Mesendoderm (in vitro differentiated cells): ENCODE measurements around the gene ITGA11.

Experiments used
- DNase-seq: peaks from one replicate; pipeline ENCODE4 v3.0.0; 2013
- H2AK5ac ChIP-seq: 2 replicates; pipeline ENCODE4 v1.6.1; 2013; ENCODE audit warnings: low read length, inconsistent platforms
- H2BK120ac ChIP-seq: 2 replicates; pipeline ENCODE4 v1.6.1; 2013; ENCODE audit warnings: low read depth, mild to moderate bottlenecking, low read length, moderate library complexity, mixed read lengths
- H2BK15ac ChIP-seq: replicated peaks from 2 replicates; pipeline ENCODE4 v1.6.1; 2013; ENCODE audit warnings: low read depth, mild to moderate bottlenecking, moderate library complexity
- H2BK5ac ChIP-seq: 2 replicates; pipeline ENCODE4 v1.6.1; 2013; ENCODE audit warnings: low read length, inconsistent platforms
- H3K18ac ChIP-seq: 2 replicates; pipeline ENCODE4 v1.6.1; 2013; ENCODE audit warnings: mild to moderate bottlenecking, low read length, mixed read lengths
- H3K23ac ChIP-seq: one replicate; pipeline ENCODE4 v1.6.1; 2013; ENCODE audit warnings: low read length
- H3K27ac ChIP-seq: 2 replicates; pipeline ENCODE4 v1.5.1; 2013; ENCODE audit warnings: low read depth, mild to moderate bottlenecking, inconsistent platforms, low read length, moderate library complexity
- H3K27me3 ChIP-seq: 2 replicates; pipeline ENCODE4 v1.6.1; 2013; ENCODE audit warnings: low read length, control low read depth, mild to moderate bottlenecking, inconsistent platforms; ENCODE audit not compliant: insufficient read depth, poor library complexity
- H3K36me3 ChIP-seq: 2 replicates; pipeline ENCODE4 v1.6.1; 2013; ENCODE audit warnings: low read length, inconsistent platforms; ENCODE audit not compliant: control insufficient read depth, insufficient read depth
- H3K4ac ChIP-seq: one replicate; pipeline ENCODE4 v1.6.1; 2013; ENCODE audit warnings: low read depth, mild to moderate bottlenecking, low read length, moderate library complexity
- H3K4me1 ChIP-seq: 2 replicates; pipeline ENCODE4 v1.6.1; 2013; ENCODE audit warnings: low read depth, low read length, inconsistent platforms; ENCODE audit not compliant: control insufficient read depth
- H3K4me2 ChIP-seq: 2 replicates; pipeline ENCODE4 v1.6.1; 2013; ENCODE audit warnings: low read length
- H3K4me3 ChIP-seq: 2 replicates; pipeline ENCODE4 v1.5.1; 2013; ENCODE audit warnings: mild to moderate bottlenecking, low read length
- H3K56ac ChIP-seq: one replicate; pipeline ENCODE4 v1.6.1; 2013; ENCODE audit warnings: low read length
- H3K79me1 ChIP-seq: 2 replicates; pipeline ENCODE4 v1.6.1; 2013; ENCODE audit warnings: low read length, inconsistent platforms
- H3K79me2 ChIP-seq: 2 replicates; pipeline ENCODE4 v1.6.1; 2013; ENCODE audit warnings: mild to moderate bottlenecking, low read length; ENCODE audit not compliant: control insufficient read depth, insufficient read depth
- H3K9ac ChIP-seq: 2 replicates; pipeline ENCODE4 v1.6.1; 2013; ENCODE audit warnings: low read length, inconsistent platforms
- H4K5ac ChIP-seq: one replicate; pipeline ENCODE4 v1.6.1; 2013; ENCODE audit warnings: low read length
- H4K8ac ChIP-seq: one replicate; pipeline ENCODE4 v1.6.1; 2013; ENCODE audit warnings: low read depth, mild to moderate bottlenecking, control low read depth, low read length, moderate library complexity
- WGBS: extraction: QIAGEN DNeasy Blood & Tissue Kit; methylation state at CpG from one replicate; pipeline ENCODE4 v1.1.7; 2013; ENCODE audit warnings: low lambda C conversion rate, missing lambda C conversion rate; ENCODE audit not compliant: insufficient coverage; ENCODE audit errors: extremely low coverage; 5-methylcytosine and 5-hydroxymethylcytosine counted together

ITGA11 gene

GRCh38 chr15:68463444-68463843, 31.5 kb upstream of the ITGA11 start:
- no CpG with 5 or more reads among the region's 5 CpGs for WGBS
- Histone ChIP-seq H3K4me3 (no peak overlapping the region), H4K5ac (no peak overlapping the region), H3K56ac (no peak overlapping the region), H2BK15ac (no peak overlapping the region), H3K79me2 (no peaks in the 10 kb centered on the region), H2BK5ac (no peak overlapping the region), H3K27ac (no peak overlapping the region), H3K4ac (no peak overlapping the region), H3K27me3 (no peaks in the 10 kb centered on the region), H3K4me2 (no peak overlapping the region), H3K36me3 (no peaks in the 10 kb centered on the region), H2BK120ac (no peak overlapping the region), H4K8ac (no peak overlapping the region), H2AK5ac (no peak overlapping the region), H3K23ac (no peak overlapping the region), H3K9ac (no peak overlapping the region), H3K4me1 (no peaks in the 10 kb centered on the region), H3K79me1 (no peaks in the 10 kb centered on the region), H3K18ac (no peak overlapping the region)
- DNase-seq, result no peak

GRCh38 chr15:68460166-68460565, 28.2 kb upstream of the ITGA11 start:
- Histone ChIP-seq H3K4me3 (no peak overlapping the region), H3K79me1 (no peaks in the 10 kb centered on the region), H3K4ac (no peak overlapping the region), H3K23ac (no peak overlapping the region), H3K4me2 (no peak overlapping the region), H3K27me3 (no peaks in the 10 kb centered on the region), H2AK5ac (no peak overlapping the region), H4K5ac (no peak overlapping the region), H3K56ac (no peak overlapping the region), H3K36me3 (no peaks in the 10 kb centered on the region), H2BK5ac (no peak overlapping the region), H3K18ac (no peak overlapping the region), H3K79me2 (no peaks in the 10 kb centered on the region), H2BK15ac (no peak overlapping the region), H3K27ac (no peak overlapping the region), H3K9ac (no peak overlapping the region), H4K8ac (no peak overlapping the region), H3K4me1 (no peaks in the 10 kb centered on the region), H2BK120ac (no peak overlapping the region)
- no peak for DNase-seq
- no CpG with 5 or more reads among the region's 2 CpGs for WGBS

- Histone ChIP-seq H3K27ac (no peak overlapping the region), H2BK15ac (no peak overlapping the region), H3K4me2 (no peak overlapping the region), H3K56ac (no peak overlapping the region), H3K23ac (no peak overlapping the region), H2BK120ac (no peak overlapping the region), H3K79me2 (no peaks in the 10 kb centered on the region), H3K4me1 (no peaks in the 10 kb centered on the region), H3K18ac (no peak overlapping the region), H4K5ac (no peak overlapping the region), H3K36me3 (no peaks in the 10 kb centered on the region), H2BK5ac (no peak overlapping the region), H2AK5ac (no peak overlapping the region), H3K79me1 (no peaks in the 10 kb centered on the region), H3K9ac (no peak overlapping the region), H3K4me3 (no peak overlapping the region), H3K27me3 (no peaks in the 10 kb centered on the region), H3K4ac (no peak overlapping the region), H4K8ac (no peak overlapping the region)
- DNase-seq, result no peak
- WGBS, result no CpG with 5 or more reads among the region's 1 CpG
Measured at GRCh38 chr15:68450192-68450591, 18.2 kb upstream of the ITGA11 start.

- Histone ChIP-seq H3K4me1 (no peaks in the 10 kb centered on the region), H4K8ac (no peak overlapping the region), H3K4me3 (no peak overlapping the region), H3K27ac (no peak overlapping the region), H3K18ac (no peak overlapping the region), H2BK15ac (no peak overlapping the region), H3K23ac (no peak overlapping the region), H3K27me3 (no peaks in the 10 kb centered on the region), H2AK5ac (no peak overlapping the region), H2BK120ac (no peak overlapping the region), H3K79me1 (no peaks in the 10 kb centered on the region), H3K4me2 (no peak overlapping the region), H3K79me2 (no peaks in the 10 kb centered on the region), H3K56ac (no peak overlapping the region), H3K4ac (no peak overlapping the region), H3K36me3 (no peaks in the 10 kb centered on the region), H3K9ac (no peak overlapping the region), H4K5ac (no peak overlapping the region), H2BK5ac (no peak overlapping the region)
- no CpG with 5 or more reads among the region's 6 CpGs for WGBS
- no peak for DNase-seq
Measured at GRCh38 chr15:68449389-68449788, 17.4 kb upstream of the ITGA11 start.

- Histone ChIP-seq H2BK120ac (no peak overlapping the region), H2BK15ac (no peak overlapping the region), H2AK5ac (no peak overlapping the region), H3K4me1 (no peaks in the 10 kb centered on the region), H4K8ac (no peak overlapping the region), H3K4me2 (no peak overlapping the region), H3K9ac (no peak overlapping the region), H3K18ac (no peak overlapping the region), H2BK5ac (no peak overlapping the region), H3K4ac (no peak overlapping the region), H3K36me3 (no peaks in the 10 kb centered on the region), H3K27me3 (no peaks in the 10 kb centered on the region), H3K56ac (no peak overlapping the region), H3K79me2 (no peaks in the 10 kb centered on the region), H3K23ac (no peak overlapping the region), H3K4me3 (no peak overlapping the region), H4K5ac (no peak overlapping the region), H3K79me1 (no peaks in the 10 kb centered on the region), H3K27ac (no peak overlapping the region)
- no peak for DNase-seq
- no CpG with 5 or more reads among the region's 2 CpGs for WGBS
Measured at GRCh38 chr15:68447976-68448755, 16.2 kb upstream of the ITGA11 start.

- no peak overlapping the region for H3K4me2 ChIP-seq
- H3K4me3 ChIP-seq, result no peak overlapping the region
- H4K5ac ChIP-seq, result no peak overlapping the region
- H2BK15ac ChIP-seq, result no peak overlapping the region
- no peaks in the 10 kb centered on the region for H3K36me3 ChIP-seq
- no peak overlapping the region for H3K23ac ChIP-seq
- WGBS, result no CpG with 5 or more reads among the region's 3 CpGs
- no peak overlapping the region for H2BK5ac ChIP-seq
- no peaks in the 10 kb centered on the region for H3K79me1 ChIP-seq
- no peak overlapping the region for H3K4ac ChIP-seq
- DNase-seq, result no peak
- H2BK120ac ChIP-seq, result no peak overlapping the region
- H3K18ac ChIP-seq, result no peak overlapping the region
- no peaks in the 10 kb centered on the region for H3K27me3 ChIP-seq
- H3K56ac ChIP-seq, result no peak overlapping the region
- H2AK5ac ChIP-seq, result no peak overlapping the region
- H3K27ac ChIP-seq, result no peak overlapping the region
- no peak overlapping the region for H4K8ac ChIP-seq
- no peaks in the 10 kb centered on the region for H3K79me2 ChIP-seq
- H3K9ac ChIP-seq, result no peak overlapping the region
- H3K4me1 ChIP-seq, result no peaks in the 10 kb centered on the region
Measured at GRCh38 chr15:68447209-68447608, 15.2 kb upstream of the ITGA11 start.
